SKM-1 (cell line): ENCODE results near the gene CNDP1.

Experiments used
- DNase-seq: peaks from one replicate; lab custom pipeline; 2025; ENCODE audit not compliant: unreplicated experiment; lab: John Stamatoyannopoulos, UW

CNDP1 gene

DNA sequence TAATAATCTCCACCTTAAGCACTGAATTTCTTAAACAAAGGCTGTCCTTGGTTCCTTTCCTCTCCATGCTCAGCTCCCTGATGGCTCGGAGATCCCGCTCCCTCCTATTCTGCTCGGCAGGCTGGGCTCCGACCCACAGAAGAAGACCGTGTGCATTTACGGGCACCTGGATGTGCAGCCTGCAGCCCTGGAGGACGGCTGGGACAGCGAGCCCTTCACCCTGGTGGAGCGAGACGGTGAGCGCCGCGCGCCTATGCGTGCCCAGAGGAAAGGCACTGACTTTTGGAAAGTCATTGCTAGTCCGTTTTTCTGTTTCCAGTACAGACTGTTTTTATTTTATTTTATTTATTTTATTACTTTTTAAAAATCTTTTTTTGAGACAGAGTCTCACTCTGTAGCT, 28.5 kb upstream of the CNDP1 start:
- no peak for DNase-seq

GRCh38 chr18:74506448-74507084, 27.7 kb upstream of the CNDP1 start:
- no peak for DNase-seq

DNA sequence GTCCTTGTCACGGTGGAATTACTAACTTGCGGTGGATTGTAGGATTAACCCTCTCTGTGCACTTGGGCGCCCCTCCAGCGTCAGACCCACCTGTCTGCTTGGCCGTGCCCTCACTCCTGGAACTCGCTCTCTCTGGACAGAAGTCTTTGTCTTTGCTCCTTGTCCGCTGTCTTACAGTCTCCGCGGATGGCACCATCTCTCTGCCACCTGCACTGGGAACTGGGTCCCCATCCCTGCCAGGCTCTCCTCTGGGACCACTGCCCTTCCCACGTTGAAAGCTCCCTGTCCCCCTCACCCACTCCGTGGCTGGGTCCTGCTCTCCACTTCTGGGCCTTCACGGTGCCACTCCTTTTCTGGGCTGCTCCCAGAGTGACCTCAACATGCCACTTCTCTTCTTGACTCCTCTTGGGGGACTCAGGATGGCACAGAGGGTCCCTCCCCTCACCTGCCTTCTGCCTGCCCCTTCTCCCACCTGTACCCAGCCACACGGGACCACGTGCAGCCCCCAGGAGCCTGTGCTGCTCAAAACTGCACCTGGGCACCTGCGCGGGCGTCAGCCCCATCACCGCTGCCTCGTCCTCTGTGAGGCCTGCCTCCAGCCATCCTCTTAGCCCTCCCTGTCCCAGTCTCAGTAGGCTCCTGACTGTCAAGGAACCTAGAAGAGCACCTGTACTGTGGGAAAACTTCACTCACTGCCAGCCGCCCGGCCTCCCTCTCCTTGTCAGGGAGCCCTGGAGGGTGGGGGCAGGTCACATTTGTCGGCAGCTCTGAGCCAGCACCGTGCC, 27.0 kb upstream of the CNDP1 start:
- DNase-seq: no peak

DNA sequence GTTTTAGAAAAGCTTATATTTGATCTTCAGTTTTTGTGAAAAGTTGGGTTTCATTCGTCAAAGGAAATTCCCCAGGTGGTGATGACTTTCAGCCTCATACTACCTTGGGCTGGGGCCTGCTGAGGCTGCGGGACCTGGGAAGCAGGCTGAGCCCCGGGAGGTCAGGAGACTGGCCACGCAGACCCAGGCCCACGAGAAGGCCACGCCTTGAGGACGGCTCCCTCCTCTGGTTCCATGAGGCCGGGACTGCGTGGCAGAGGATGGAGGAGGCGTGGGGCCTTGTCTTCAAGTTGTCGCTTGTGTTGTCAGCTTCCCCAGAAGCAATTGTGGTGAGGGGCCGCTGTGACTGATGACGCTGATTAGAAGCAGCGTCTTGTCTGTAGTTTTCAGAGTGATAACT, 26.4 kb upstream of the CNDP1 start:
- DNase-seq: no peak

DNA sequence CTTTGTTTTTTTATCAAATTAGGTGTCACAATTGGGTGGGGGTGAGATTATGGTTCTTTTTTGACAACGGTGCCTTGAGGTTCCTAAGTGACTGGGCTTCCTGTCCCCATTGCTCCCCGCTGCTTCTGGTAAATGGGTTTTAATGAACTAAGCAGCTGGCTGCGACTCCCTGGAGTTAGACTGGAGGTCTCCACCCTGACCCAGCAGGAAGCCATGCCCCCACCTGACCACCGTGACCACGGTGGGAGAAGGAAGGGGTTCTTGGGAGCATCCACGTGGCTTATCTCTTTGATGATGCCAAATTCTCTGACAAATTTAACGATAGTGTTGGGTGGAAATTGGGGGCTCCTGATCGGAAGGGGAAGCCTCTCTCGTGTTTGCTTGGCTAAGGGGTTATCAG, 25.9 kb upstream of the CNDP1 start:
- no peak for DNase-seq

DNA sequence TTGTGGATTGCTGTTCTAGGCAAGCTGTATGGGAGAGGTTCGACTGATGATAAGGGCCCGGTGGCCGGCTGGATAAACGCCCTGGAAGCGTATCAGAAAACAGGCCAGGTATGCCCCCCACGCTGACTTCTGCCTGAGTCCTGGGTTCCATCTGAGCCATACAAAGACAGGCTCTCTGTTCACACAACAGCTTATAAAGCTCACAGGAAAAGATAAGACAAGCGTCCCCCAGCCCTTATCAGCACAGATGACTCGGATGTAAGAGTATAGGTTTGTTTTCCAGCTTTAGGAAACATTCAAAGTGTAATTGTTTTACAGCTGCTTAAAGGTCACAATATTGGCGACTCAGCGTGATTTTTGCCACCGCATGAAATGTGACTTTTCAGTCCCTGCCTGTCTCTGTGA, 25.5 kb upstream of the CNDP1 start:
- DNase-seq: no peak

DNA sequence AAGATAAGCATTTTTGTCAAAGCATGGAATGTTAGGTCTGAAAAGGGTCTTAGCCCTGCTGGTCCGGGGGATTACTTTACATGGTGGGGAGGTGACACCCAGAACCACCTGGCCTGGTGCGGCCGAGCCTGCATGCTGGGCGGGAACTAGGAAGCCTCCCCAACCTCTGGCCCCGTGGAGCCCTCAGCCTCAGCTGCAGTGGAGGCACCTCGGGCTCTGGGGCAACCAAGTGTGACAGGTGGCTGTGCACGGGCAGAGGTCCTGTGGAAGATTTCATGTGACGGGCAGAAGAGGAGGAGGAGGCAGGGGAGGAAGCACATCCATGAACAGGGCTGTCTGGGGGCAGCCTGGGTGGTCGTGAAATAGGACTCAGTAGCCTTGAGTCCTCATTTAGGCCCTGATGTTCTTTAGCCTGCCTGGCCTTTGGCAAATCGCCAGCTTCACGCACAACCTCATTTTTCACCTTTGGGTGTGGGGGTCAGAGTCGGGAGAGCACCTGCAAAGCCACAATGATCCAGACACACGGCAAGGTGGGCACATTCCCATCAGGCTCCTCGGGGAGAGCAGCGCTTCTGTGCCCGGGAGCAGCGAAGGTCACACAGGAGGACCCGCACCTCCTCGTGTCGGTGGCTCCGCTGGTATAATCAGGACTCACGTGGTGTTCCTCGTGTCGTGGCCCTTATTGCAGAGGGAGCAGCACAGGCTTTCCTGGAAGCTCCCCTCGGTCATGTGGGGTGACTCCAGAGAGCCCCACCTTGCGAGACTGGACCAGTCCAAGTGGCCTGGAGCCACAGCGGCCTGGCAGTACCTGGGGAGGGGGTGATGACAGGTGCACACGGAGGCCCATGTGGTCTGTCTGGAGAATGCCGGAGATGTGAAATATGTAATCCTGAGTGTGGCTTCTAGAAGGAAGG, 24.2 kb upstream of the CNDP1 start:
- no peak for DNase-seq

DNA sequence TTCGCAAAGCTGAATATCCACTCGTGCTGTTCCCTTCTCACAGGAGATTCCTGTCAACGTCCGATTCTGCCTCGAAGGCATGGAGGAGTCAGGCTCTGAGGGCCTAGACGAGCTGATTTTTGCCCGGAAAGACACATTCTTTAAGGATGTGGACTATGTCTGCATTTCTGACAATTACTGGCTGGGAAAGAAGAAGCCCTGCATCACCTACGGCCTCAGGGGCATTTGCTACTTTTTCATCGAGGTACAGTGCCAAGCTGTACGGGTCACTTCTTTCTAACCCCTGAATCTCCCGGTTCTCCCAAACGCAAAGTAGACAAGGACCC, 23.6 kb upstream of the CNDP1 start:
- DNase-seq: no peak

GRCh38 chr18:74511823-74512222, 22.5 kb upstream of the CNDP1 start:
- no peak for DNase-seq

GRCh38 chr18:74512321-74513053, 21.8 kb upstream of the CNDP1 start:
- no peak for DNase-seq

GRCh38 chr18:74513149-74513882, 21.0 kb upstream of the CNDP1 start:
- no peak for DNase-seq

DNA sequence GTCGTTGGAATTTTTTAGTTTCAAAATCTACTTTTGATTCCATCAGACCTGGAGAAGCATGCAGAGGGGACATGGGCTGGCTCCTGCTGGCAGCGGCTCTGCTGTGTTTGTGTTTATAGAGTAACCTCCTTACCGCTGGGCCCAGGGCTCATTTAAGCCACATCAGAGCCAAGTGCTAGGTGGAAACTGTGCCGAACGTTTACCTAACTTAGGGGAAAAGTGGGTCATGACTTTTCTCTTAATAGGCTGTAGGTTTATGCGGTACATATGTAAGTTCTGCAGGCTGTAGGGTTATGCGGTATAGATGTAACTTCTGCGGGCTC, 20.5 kb upstream of the CNDP1 start:
- no peak for DNase-seq

GRCh38 chr18:74514860-74515495, 19.3 kb upstream of the CNDP1 start:
- DNase-seq: no peak

- no peak for DNase-seq
These were observed 18.6 kb upstream of the CNDP1 start for GRCh38 chr18:74515620-74516231.

DNA sequence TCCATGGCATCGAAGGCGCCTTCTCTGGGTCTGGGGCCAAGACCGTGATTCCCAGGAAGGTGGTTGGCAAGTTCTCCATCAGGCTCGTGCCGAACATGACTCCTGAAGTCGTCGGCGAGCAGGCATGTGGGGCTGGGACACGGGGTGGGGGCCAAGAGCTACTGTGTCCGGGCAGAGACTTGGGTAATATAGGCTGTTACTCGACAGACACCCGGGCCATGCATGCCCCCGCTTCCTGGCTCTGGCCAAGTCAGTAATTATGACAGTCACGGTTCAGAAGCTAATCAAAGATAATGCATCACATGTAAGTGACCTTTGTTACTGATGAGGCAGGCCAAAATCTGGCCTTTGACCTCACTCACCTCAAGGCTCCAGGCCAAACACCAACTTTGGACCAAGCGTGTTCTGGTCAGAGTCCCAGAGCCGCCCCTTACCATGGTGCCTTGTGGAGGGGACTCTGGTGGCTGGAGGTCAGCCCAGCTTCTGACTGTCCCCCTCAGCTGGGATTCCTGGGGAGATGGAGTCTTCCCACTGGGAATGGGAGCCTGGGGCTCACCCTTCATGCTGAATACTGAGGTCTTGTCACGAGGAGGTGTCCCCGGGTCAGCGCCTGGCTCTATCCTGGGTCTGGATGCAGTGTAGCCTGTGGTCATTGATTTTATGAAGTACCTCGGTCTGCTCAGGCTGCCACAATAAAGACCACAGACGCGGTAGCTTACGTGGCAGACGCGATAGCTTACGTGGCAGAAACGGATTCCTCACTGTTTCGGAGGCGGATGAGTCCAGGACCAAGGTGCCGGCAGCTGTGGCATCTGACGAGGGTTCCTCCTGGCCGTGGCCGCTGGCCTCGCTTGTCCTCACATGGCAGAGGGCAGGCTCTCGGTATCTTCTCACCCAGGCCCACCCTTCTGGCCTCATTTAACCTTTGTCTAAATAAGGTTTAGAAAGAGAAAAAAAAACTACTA, 17.7 kb upstream of the CNDP1 start:
- no peak for DNase-seq

DNA sequence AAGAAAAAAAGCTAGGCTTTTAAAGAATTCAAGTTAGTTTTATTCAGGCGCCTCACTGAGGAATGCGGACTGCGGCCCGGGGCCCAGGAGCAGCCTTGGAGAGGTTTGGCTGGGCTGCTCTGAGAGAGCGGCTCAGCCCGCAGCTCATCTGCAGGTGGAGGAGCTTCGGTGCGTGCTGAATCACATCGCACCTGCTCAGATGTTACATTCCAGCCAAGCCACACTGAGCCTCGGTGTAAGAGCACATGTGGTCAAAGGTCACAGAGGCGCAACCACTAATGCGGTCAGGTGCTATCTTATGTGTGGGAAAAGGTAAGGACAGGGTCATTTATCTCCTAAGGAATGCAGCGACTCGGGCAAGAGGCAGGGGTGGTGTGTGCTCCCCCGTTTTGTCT, 17.1 kb upstream of the CNDP1 start:
- DNase-seq: no peak

DNA sequence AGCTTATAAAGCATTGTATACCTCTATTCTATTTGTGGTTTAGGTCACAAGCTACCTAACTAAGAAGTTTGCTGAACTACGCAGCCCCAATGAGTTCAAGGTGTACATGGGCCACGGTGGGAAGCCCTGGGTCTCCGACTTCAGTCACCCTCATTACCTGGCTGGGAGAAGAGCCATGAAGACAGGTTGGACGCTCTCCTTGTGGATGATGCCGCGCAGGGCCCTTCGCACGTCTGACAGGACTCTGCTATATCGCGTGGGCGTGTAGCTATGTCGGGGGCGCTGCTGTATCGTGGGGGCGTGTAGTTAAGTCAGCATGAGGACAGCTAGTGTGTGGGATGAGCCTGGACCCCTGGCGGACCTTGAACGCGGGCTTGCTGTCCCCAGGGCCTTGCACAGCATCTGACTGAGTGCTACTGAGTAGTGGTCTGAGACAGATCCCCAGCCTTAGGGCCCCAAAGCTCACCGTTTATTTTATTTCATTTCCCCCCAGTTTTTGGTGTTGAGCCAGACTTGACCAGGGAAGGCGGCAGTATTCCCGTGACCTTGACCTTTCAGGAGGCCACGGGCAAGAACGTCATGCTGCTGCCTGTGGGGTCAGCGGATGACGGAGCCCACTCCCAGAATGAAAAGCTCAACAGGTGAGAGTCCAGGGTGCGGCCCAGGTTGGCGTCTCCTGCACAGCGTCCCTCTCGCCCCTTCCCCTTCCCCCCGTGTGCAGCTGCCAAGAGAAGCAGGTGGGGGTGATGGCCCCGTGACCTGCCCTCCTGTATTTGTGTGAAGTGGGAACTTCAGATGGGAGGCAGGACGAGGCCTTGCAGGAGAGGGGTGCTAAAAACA, 15.6 kb upstream of the CNDP1 start:
- no peak for DNase-seq
